ENCODE measurements around the gene SSBP2. TPM values are rescaled to one million over a fixed set of nuclear protein-coding genes. Genes with fewer than 3 reads are reported as not detected.

SSBP2 gene
- total and polyA plus RNA-seq, 4 donors: 17.2 to 99.9 (median 27.3) TPM

DNA sequence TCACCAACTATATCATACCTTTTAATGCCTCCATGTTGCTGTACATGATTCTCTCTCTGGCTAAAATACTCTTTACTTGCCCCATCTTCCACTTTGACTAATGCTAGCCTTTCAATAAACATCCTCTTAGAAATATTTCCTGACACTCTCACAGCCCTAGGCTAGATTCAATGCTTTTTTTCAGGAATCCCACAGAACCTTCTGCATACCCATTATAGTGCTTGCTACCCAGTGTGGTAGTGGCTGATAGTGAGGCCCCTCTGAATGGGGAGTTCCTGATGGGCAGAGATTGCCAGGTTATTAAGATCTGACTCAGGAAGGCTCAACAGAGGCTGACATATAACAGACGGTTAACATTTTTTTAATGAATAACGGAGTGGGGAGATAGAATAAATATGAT is 11.6 kb downstream of the SSBP2 start:
- no peak overlapping the region for H3K27ac ChIP-seq (ENCODE audit: low read depth in 1 of 2, low read length in 1 of 2)

DNA sequence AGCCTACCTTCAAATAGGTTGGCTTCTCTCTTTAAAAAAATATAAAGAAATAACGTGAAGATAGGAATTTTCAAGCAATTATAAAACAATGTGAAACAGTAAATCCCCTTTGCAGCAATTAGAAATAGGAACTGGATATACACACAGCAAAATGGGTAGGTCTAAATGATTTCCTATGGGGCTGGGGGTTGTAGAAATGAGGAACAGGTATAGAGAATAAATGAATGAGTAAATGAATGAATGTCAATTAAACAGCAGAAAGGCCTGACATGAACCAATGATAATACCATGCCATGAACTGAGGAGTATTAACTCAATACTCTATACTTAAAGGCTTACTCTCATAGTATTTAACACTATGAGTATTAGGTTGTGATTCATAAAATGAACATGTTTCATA is 21.6 kb downstream of the SSBP2 start:
- TF ChIP-seq, protein P1, sequence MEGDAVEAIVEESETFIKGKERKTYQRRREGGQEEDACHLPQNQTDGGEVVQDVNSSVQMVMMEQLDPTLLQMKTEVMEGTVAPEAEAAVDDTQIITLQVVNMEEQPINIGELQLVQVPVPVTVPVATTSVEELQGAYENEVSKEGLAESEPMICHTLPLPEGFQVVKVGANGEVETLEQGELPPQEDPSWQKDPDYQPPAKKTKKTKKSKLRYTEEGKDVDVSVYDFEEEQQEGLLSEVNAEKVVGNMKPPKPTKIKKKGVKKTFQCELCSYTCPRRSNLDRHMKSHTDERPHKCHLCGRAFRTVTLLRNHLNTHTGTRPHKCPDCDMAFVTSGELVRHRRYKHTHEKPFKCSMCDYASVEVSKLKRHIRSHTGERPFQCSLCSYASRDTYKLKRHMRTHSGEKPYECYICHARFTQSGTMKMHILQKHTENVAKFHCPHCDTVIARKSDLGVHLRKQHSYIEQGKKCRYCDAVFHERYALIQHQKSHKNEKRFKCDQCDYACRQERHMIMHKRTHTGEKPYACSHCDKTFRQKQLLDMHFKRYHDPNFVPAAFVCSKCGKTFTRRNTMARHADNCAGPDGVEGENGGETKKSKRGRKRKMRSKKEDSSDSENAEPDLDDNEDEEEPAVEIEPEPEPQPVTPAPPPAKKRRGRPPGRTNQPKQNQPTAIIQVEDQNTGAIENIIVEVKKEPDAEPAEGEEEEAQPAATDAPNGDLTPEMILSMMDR (IDR thresholded peaks at IDR 0.05; ENCODE audit: control extremely low read depth, extremely low read depth): no peak
- ATAC-seq (ENCODE audit: insufficient read depth, low FRiP score) (no peak), DNase-seq (no peak)
- Histone ChIP-seq H3K9ac (ENCODE audit: insufficient read depth in 1 of 2, low read length in 2 of 2) (no peak overlapping the region), H3K36me3 (ENCODE audit: control insufficient read depth in 4 of 4, insufficient read depth in 4 of 4, low read length in 4 of 4) (no peaks in the 10 kb centered on the region), H3K9me3 (ENCODE audit: control insufficient read depth in 4 of 4, insufficient read depth in 3 of 4, low read length in 3 of 4) (no peaks in the 10 kb centered on the region), H3K4me1 (ENCODE audit: control insufficient read depth in 5 of 5, insufficient read depth in 5 of 5, low read length in 5 of 5) (peaks cover 0 to 9% (median 0%) of the 10 kb centered on the region in 5 donors), H3K27me3 (ENCODE audit: control insufficient read depth in 3 of 3, insufficient read depth in 3 of 3, low read length in 2 of 3) (no peaks in the 10 kb centered on the region), H3K27ac (ENCODE audit: low read depth in 1 of 2, low read length in 1 of 2) (no peak overlapping the region), H3K4me3 (no peak overlapping the region)
- WGBS, 2 donors: 89 to 95% methylated on average over 1 of the region's 1 CpG

More for the DNA sequence above, 11.6 kb downstream of the SSBP2 start:
- 88% methylated on average over 2 of the region's 2 CpGs for WGBS, 2 donors
- no peak for DNase-seq
- Histone ChIP-seq H3K27me3 (ENCODE audit: control insufficient read depth in 3 of 3, insufficient read depth in 3 of 3, low read length in 2 of 3) (no peaks in the 10 kb centered on the region), H3K4me1 (ENCODE audit: control insufficient read depth in 5 of 5, insufficient read depth in 5 of 5, low read length in 5 of 5) (peaks cover 0 to 4% (median 0%) of the 10 kb centered on the region in 5 donors), H3K4me3 (no peak overlapping the region), H3K36me3 (ENCODE audit: control insufficient read depth in 4 of 4, insufficient read depth in 4 of 4, low read length in 4 of 4) (no peaks in the 10 kb centered on the region), H3K9me3 (ENCODE audit: control insufficient read depth in 4 of 4, insufficient read depth in 3 of 4, low read length in 3 of 4) (no peaks in the 10 kb centered on the region), H3K9ac (ENCODE audit: insufficient read depth in 1 of 2, low read length in 2 of 2) (no peak overlapping the region)
- ATAC-seq (ENCODE audit: insufficient read depth, low FRiP score): no peak
- TF ChIP-seq, protein P1 (IDR thresholded peaks at IDR 0.05; ENCODE audit: control extremely low read depth, extremely low read depth): no peak

DNA sequence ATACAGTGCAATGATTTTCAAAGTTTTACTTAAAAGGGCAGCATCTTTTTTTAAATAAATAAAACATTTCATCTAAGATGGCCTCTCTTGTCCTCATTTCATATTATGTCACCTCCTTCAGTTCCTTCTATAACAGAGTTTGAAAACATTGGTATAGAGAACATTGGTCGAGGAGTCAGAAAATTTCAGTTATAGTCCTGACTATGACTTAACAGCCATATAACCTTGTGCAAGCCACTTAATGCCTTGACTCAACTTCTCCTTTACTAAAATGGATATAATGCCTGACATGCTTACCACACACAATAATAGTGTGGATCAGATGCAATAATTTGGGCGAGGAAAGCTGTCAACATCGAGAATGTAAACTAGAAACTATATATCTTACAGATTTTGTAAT is 22.6 kb downstream of the SSBP2 start:
- DNase-seq: no peak
- Histone ChIP-seq H3K9me3 (ENCODE audit: control insufficient read depth in 4 of 4, insufficient read depth in 3 of 4, low read length in 3 of 4) (no peaks in the 10 kb centered on the region), H3K27me3 (ENCODE audit: control insufficient read depth in 3 of 3, insufficient read depth in 3 of 3, low read length in 2 of 3) (no peaks in the 10 kb centered on the region), H3K9ac (ENCODE audit: insufficient read depth in 1 of 2, low read length in 2 of 2) (no peak overlapping the region), H3K4me1 (ENCODE audit: control insufficient read depth in 5 of 5, insufficient read depth in 5 of 5, low read length in 5 of 5) (peaks cover 0 to 9% (median 0%) of the 10 kb centered on the region in 5 donors), H3K4me3 (no peak overlapping the region), H3K27ac (ENCODE audit: low read depth in 1 of 2, low read length in 1 of 2) (no peak overlapping the region), H3K36me3 (ENCODE audit: control insufficient read depth in 4 of 4, insufficient read depth in 4 of 4, low read length in 4 of 4) (no peaks in the 10 kb centered on the region)
- ATAC-seq (ENCODE audit: insufficient read depth, low FRiP score): no peak
- WGBS, 2 donors: 77 to 91% methylated on average over 3 of the region's 3 CpGs
- TF ChIP-seq, protein P1 (IDR thresholded peaks at IDR 0.05; ENCODE audit: control extremely low read depth, extremely low read depth): no peak

DNA sequence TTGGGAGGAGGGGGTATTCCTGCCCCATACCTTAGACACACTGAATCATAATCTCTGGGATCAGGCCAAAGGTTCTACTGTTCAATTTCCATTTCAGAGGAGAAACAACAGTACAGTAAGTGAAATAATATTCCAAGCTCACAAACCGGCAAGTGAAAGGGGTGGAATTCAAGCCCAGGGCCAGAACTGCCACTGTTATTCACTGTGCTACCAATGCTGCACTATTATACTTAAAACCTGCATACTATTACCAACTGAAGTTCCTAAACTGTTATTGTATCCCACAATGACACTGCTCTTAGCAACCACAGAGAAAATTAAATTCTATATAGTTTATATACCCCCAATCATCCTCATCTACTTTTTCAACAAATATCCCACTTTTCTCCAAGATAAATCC is 24.6 kb downstream of the SSBP2 start:
- TF ChIP-seq, protein P1 (IDR thresholded peaks at IDR 0.05; ENCODE audit: control extremely low read depth, extremely low read depth): no peak

More for the DNA sequence above, 24.6 kb downstream of the SSBP2 start:
- peaks cover 0 to 13% (median 0%) of the 10 kb centered on the region in 5 donors for H3K4me1 ChIP-seq (ENCODE audit: control insufficient read depth in 5 of 5, insufficient read depth in 5 of 5, low read length in 5 of 5)
- ATAC-seq (ENCODE audit: insufficient read depth, low FRiP score): no peak
- no peak overlapping the region for H3K4me3 ChIP-seq
- no peaks in the 10 kb centered on the region for H3K9me3 ChIP-seq (ENCODE audit: control insufficient read depth in 4 of 4, insufficient read depth in 3 of 4, low read length in 3 of 4)
- no peaks in the 10 kb centered on the region for H3K36me3 ChIP-seq (ENCODE audit: control insufficient read depth in 4 of 4, insufficient read depth in 4 of 4, low read length in 4 of 4)
- no peak overlapping the region for H3K27ac ChIP-seq (ENCODE audit: low read depth in 1 of 2, low read length in 1 of 2)
- 73 to 87% methylated on average over 1 of the region's 1 CpG for whole genome bisulfite sequencing, 2 donors
- no peaks in the 10 kb centered on the region for H3K27me3 ChIP-seq (ENCODE audit: control insufficient read depth in 3 of 3, insufficient read depth in 3 of 3, low read length in 2 of 3)
- H3K9ac ChIP-seq (ENCODE audit: insufficient read depth in 1 of 2, low read length in 2 of 2): no peak overlapping the region
- no peak for DNase-seq

All from lung (tissue), 12 donors.